Measurements from ENCODE around the gene PDP2. TPM values are rescaled to one million over a fixed set of nuclear protein-coding genes. Genes with fewer than 3 reads are reported as not detected.

The PDP2 gene
- total and polyA plus RNA-seq, 12 donors = 1.2 to 5.7 (median 3.5) TPM

GRCh38 chr16:66908762-66909559 is 28.6 kb downstream of the PDP2 start:
- no peak overlapping the region for H3K27ac ChIP-seq
- no peaks in the 10 kb centered on the region for H3K27me3 ChIP-seq
- TF ChIP-seq, protein P1, sequence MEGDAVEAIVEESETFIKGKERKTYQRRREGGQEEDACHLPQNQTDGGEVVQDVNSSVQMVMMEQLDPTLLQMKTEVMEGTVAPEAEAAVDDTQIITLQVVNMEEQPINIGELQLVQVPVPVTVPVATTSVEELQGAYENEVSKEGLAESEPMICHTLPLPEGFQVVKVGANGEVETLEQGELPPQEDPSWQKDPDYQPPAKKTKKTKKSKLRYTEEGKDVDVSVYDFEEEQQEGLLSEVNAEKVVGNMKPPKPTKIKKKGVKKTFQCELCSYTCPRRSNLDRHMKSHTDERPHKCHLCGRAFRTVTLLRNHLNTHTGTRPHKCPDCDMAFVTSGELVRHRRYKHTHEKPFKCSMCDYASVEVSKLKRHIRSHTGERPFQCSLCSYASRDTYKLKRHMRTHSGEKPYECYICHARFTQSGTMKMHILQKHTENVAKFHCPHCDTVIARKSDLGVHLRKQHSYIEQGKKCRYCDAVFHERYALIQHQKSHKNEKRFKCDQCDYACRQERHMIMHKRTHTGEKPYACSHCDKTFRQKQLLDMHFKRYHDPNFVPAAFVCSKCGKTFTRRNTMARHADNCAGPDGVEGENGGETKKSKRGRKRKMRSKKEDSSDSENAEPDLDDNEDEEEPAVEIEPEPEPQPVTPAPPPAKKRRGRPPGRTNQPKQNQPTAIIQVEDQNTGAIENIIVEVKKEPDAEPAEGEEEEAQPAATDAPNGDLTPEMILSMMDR (IDR thresholded peaks at IDR 0.05) = no peak
- intact Hi-C loops (cut with DNase I) = no loop called here
- 91 to 94% methylated on average over 14 of the region's 14 CpGs for WGBS, 2 donors
- H3K36me3 ChIP-seq = no peaks in the 10 kb centered on the region
- ATAC-seq (no peak), DNase-seq (no peak)
- no peak overlapping the region for H3K4me3 ChIP-seq
- H3K4me1 ChIP-seq = peaks cover 13 to 50% (median 26%) of the 10 kb centered on the region in 9 donors
- H3K9me3 ChIP-seq = no peaks in the 10 kb centered on the region

DNA sequence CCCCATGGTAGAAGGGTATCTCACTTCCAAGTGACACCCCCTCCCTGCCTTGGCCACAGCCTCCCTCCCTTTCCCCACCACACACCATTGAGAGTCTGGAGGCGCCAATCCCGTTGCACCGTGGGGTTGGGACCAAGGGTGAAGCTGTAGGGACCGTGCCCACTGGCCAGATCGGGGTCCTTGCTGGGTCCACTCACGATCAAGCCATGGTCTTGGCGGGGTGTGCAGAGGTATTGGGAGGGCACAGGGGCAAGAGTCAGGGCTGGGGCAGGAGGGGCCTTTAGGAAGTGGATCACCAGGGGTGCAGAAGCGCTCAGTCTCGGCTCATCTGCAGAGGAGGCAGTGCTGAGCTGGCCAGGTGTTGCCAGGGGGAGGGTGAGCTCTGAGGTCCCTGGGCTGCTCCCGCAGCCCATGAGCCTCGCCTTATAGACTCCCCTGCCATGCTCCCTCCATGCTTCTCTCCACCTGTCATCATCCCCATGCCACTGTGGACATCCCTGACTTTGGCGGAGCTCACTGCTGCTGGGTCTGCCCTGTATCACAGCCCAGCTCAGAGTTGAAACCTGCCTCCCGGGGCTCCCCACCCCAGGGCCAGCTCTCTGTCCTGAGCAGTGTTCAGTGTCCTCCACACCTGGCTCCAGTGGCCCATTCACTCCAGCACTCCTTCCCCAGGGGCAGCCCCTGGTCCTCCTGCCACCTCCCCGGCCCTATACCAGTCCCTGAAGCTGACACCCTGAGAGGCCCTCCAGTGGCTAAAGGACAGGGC is 30.0 kb downstream of the PDP2 start:
- Histone ChIP-seq H3K27me3 (no peaks in the 10 kb centered on the region), H3K4me1 (peaks cover 8 to 36% (median 24%) of the 10 kb centered on the region in 9 donors), H3K4me3 (no peak overlapping the region), H3K36me3 (no peaks in the 10 kb centered on the region), H3K9me3 (no peaks in the 10 kb centered on the region), H3K27ac (no peak overlapping the region)
- intact Hi-C loops (cut with DNase I) = no loop called here
- WGBS, 2 donors = 76 to 77% methylated on average over 14 of the region's 14 CpGs
- DNase-seq (no peak), ATAC-seq (no peak)
- TF ChIP-seq, protein P1 (IDR thresholded peaks at IDR 0.05) = no peak

DNA sequence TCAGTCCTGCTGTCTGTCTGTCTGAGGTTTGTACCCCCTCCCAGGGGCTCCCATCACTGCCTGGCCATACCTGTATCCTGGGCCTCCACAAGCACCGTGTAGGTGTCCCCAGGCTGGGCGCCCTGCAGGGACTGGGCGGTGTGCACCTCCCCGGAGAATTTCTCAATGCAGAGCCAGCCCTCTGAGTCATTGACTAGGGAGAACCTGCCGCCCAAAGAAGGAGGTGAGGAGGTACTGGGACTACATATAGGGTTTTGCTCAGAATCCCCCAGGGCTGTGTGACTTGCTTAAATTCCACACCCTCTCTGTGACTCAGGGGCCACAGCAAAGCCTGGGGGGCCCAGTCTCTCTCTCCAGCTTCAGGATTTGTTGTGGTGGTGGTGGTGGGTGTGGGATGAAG is 30.8 kb downstream of the PDP2 start:
- no peak overlapping the region for H3K4me3 ChIP-seq
- H3K9me3 ChIP-seq = no peaks in the 10 kb centered on the region
- H3K36me3 ChIP-seq = no peaks in the 10 kb centered on the region
- peaks cover under 1 to 28% (median 17%) of the 10 kb centered on the region in 9 donors for H3K4me1 ChIP-seq
- intact Hi-C loops (cut with DNase I) = no loop called here
- DNase-seq (no peak), ATAC-seq (no peak)
- no peaks in the 10 kb centered on the region for H3K27me3 ChIP-seq
- TF ChIP-seq, protein P1 (IDR thresholded peaks at IDR 0.05) = no peak
- 74 to 79% methylated on average over 5 of the region's 5 CpGs for WGBS, 2 donors
- H3K27ac ChIP-seq = no peak overlapping the region

DNA sequence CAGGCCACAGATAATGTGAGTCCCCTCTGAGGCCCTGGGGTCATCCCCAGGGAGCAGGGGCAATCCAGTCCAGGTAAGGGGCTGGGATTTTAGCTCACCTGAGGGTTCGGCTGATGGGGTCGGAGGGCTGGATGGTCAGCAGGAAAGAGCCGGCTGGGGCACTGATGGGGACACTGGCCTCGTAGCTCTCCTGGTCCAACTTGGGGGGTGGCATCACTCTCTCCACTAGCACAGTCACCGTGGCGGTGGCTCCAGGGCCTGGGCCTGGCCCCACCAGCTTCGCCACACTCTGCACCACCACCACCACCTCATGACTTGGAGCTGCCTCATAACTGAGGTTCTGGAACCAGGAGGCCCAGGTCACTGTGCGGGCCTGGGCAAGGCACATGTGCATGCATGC is 31.5 kb downstream of the PDP2 start:
- Histone ChIP-seq H3K36me3 (no peaks in the 10 kb centered on the region), H3K27me3 (no peaks in the 10 kb centered on the region), H3K4me3 (no peak overlapping the region), H3K27ac (no peak overlapping the region), H3K4me1 (peaks cover 0 to 21% (median 10%) of the 10 kb centered on the region in 9 donors), H3K9me3 (no peaks in the 10 kb centered on the region)
- 92% methylated on average over 8 of the region's 8 CpGs for WGBS, 2 donors
- intact Hi-C loops (cut with DNase I) = no loop called here
- TF ChIP-seq, protein P1 (IDR thresholded peaks at IDR 0.05) = no peak
- DNase-seq = no peak
- no peak for ATAC-seq

Data from heart right ventricle (tissue), 16 donors.